Measurements from ENCODE around the gene FLT3. TPM values are rescaled to one million over a fixed set of nuclear protein-coding genes. Genes with fewer than 3 reads are reported as not detected.

Gene FLT3
- total and polyA plus RNA-seq, 2 of the 13 experiments (the other 11 are each of a cell fraction or from before 2014, with no cell fraction given): not detected

GRCh38 chr13:28037399-28037798, 63.0 kb downstream of the FLT3 start:
- FAIRE-seq (no peak), DNase-seq (ENCODE audit: low spot score) (no peak), ATAC-seq (no peak)
- no peaks in the 10 kb centered on the region for H3K4me1 ChIP-seq (ENCODE audit: insufficient read depth, low read length)
- H3K4me3 ChIP-seq (replicated peaks in 1 of 3; ENCODE audit: insufficient read depth in 1 of 3, low read depth in 2 of 3, low read length in 3 of 3): no peak overlapping the region
- WGBS (ENCODE audit: low lambda C conversion rate): 8% methylated on average over 2 of the region's 2 CpGs
- BruUV-seq (replicated peaks): no TSS peak
- H3K9me3 ChIP-seq (ENCODE audit: low read length): no peaks in the 10 kb centered on the region
- no peaks in the 10 kb centered on the region for H3K36me3 ChIP-seq (replicated peaks in 1 of 2; ENCODE audit: control insufficient read depth in 1 of 2, insufficient read depth in 2 of 2, low read length in 2 of 2)
- no peaks in the 10 kb centered on the region for H4K20me1 ChIP-seq (ENCODE audit: insufficient read depth, low read length)
- ChIA-PET POLR2A (no interaction called here), CTCF (ENCODE audit: low intra/inter-chr PET ratio, low total read pairs) (no interaction called here)
- in situ Hi-C loops (cut with HindIII; ENCODE audit: extremely low pct_ligation_motif_present, low pct_unique_long_range_greater_than_20kb) (no loop called here), intact Hi-C loops (cut with micrococcal nuclease; ENCODE audit: unreplicated experiment) (no loop called here)
- no peaks in the 10 kb centered on the region; a peak in 1 of 5 replicates for H3K27me3 ChIP-seq (ENCODE audit: control insufficient read depth in 1 of 2, insufficient read depth in 2 of 2, low read length in 2 of 2)
- no peak for TF ChIP-seq ZNF337 (CRISPR knock-in tag; IDR thresholded peaks at IDR 0.05; ENCODE audit: borderline replicate concordance, low read depth)
- TF ChIP-seq ZNF776 (CRISPR knock-in tag; IDR thresholded peaks at IDR 0.05): no peak
- no peak for TF ChIP-seq RBM22 (optimal IDR thresholded peaks at IDR 0.05; ENCODE audit: low read length)
- no peak for TF ChIP-seq BHLHE40 (IDR thresholded peaks at IDR 0.05; ENCODE audit: low read length)
- no peak overlapping the region for H3K9ac ChIP-seq (ENCODE audit: insufficient read depth, low read depth, low read length)
- H3K27ac ChIP-seq (ENCODE audit: extremely low read length, insufficient read depth, low read length): no peak overlapping the region
- no peak overlapping the region for H3K4me2 ChIP-seq (ENCODE audit: low read depth, low read length)
- H2AFZ ChIP-seq (ENCODE audit: low read length): no peak overlapping the region
- no peaks in the 10 kb centered on the region for H3K79me2 ChIP-seq (ENCODE audit: insufficient read depth, low read length)

- no peaks in the 10 kb centered on the region for H3K9me3 ChIP-seq (ENCODE audit: low read length)
- in situ Hi-C loops (cut with HindIII; ENCODE audit: extremely low pct_ligation_motif_present, low pct_unique_long_range_greater_than_20kb): no loop called here
- DNase-seq (ENCODE audit: low spot score) (no peak), ATAC-seq (no peak; the same call in 2 of the 3 replicates), FAIRE-seq (no peak)
- no TSS peak for BruUV-seq (replicated peaks)
- WGBS (ENCODE audit: low lambda C conversion rate): under 1% methylated on average over 5 of the region's 6 CpGs
- H3K27ac ChIP-seq (ENCODE audit: extremely low read length, insufficient read depth, low read length): no peak overlapping the region
- H2AFZ ChIP-seq (ENCODE audit: low read length): no peak overlapping the region
- H3K27me3 ChIP-seq (ENCODE audit: control insufficient read depth in 1 of 2, insufficient read depth in 2 of 2, low read length in 2 of 2): no peaks in the 10 kb centered on the region; a peak in 1 of 5 replicates
- H3K9ac ChIP-seq (ENCODE audit: insufficient read depth, low read depth, low read length): no peak overlapping the region
- no peaks in the 10 kb centered on the region for H3K36me3 ChIP-seq (replicated peaks in 1 of 2; ENCODE audit: control insufficient read depth in 1 of 2, insufficient read depth in 2 of 2, low read length in 2 of 2)
- no peak overlapping the region for H3K4me2 ChIP-seq (ENCODE audit: low read depth, low read length)
- CTCF ChIA-PET (ENCODE audit: low intra/inter-chr PET ratio, low total read pairs): no interaction called here
- H4K20me1 ChIP-seq (ENCODE audit: insufficient read depth, low read length): no peaks in the 10 kb centered on the region
- no peaks in the 10 kb centered on the region for H3K4me1 ChIP-seq (ENCODE audit: insufficient read depth, low read length)
- POLR2A ChIA-PET: no interaction called here
- no peaks in the 10 kb centered on the region for H3K79me2 ChIP-seq (ENCODE audit: insufficient read depth, low read length)
- H3K4me3 ChIP-seq (replicated peaks in 1 of 3; ENCODE audit: insufficient read depth in 1 of 3, low read depth in 2 of 3, low read length in 3 of 3): no peak overlapping the region
- intact Hi-C loops (cut with micrococcal nuclease; ENCODE audit: unreplicated experiment): no loop called here
- no peak for TF ChIP-seq SRSF1 (optimal IDR thresholded peaks at IDR 0.05; ENCODE audit: low read depth, low read length)
- no peak for TF ChIP-seq MZF1 (CRISPR knock-in tag; IDR thresholded peaks at IDR 0.05; ENCODE audit: borderline replicate concordance)
- TF ChIP-seq SP5 (CRISPR knock-in tag; IDR thresholded peaks at IDR 0.05; ENCODE audit: borderline replicate concordance, low read depth): no peak
- no peak for TF ChIP-seq ZNF607 (CRISPR knock-in tag; IDR thresholded peaks at IDR 0.05; ENCODE audit: borderline replicate concordance)
- no peak for TF ChIP-seq ZNF34 (CRISPR knock-in tag; IDR thresholded peaks at IDR 0.05; ENCODE audit: borderline replicate concordance)
- no peak for TF ChIP-seq ZNF784 (CRISPR knock-in tag; IDR thresholded peaks at IDR 0.05; ENCODE audit: borderline replicate concordance)
- TF ChIP-seq RELA (CRISPR knock-in tag; IDR thresholded peaks at IDR 0.05): no peak
- TF ChIP-seq AKNA (CRISPR knock-in tag; IDR thresholded peaks at IDR 0.05; ENCODE audit: borderline replicate concordance): no peak
- TF ChIP-seq ZNF768 (CRISPR knock-in tag; IDR thresholded peaks at IDR 0.05): no peak
- no peak for TF ChIP-seq ZNF546 (CRISPR knock-in tag; conservative IDR thresholded peaks at IDR 0.05)
Observed at GRCh38 chr13:28035146-28035782, 65.1 kb downstream of the FLT3 start.
